ENCODE results near the gene GUCY2F. TPM values are rescaled to one million over a fixed set of nuclear protein-coding genes. Genes with fewer than 3 reads are reported as not detected.

Gene GUCY2F
- polyA plus RNA-seq, 2 of the 4 experiments (the other 2 are of a cell fraction) = not detected

DNA sequence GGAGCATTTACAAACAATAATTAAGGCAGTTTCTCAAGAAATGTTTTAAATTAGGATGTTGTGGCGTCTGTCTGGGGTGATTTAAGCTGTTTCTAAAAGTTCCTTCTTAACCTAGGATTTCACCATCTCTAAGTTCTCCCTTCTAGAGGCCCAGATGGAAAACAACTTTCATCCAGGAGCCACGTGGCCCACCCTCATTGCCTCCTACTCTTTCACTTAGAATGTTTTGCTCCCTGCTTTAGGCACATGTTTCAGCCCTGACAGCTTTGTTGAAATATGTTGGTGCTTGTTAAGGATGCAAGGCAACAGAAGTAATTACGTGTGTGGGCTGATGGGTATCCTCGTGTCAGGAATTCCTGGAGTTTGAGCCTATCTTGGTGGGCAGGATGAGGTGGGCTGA is 131.3 kb downstream of the GUCY2F start:
- no peaks in the 10 kb centered on the region for H3K9me3 ChIP-seq
- no peaks in the 10 kb centered on the region for H3K4me1 ChIP-seq
- no peak overlapping the region for H3K4me2 ChIP-seq
- 3% methylated on average over 4 of the region's 4 CpGs for WGBS (ENCODE audit: missing lambda C conversion rate)
- no peak overlapping the region for H3K27ac ChIP-seq
- ATAC-seq (no peak), DNase-seq (ENCODE audit: low read depth in 1 of 2, low spot score in 1 of 2) (no peak), FAIRE-seq (no peak)
- TF ChIP-seq, protein P1, sequence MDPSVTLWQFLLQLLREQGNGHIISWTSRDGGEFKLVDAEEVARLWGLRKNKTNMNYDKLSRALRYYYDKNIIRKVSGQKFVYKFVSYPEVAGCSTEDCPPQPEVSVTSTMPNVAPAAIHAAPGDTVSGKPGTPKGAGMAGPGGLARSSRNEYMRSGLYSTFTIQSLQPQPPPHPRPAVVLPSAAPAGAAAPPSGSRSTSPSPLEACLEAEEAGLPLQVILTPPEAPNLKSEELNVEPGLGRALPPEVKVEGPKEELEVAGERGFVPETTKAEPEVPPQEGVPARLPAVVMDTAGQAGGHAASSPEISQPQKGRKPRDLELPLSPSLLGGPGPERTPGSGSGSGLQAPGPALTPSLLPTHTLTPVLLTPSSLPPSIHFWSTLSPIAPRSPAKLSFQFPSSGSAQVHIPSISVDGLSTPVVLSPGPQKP (IDR thresholded peaks at IDR 0.05; ENCODE audit: low read depth, low read length) = no peak
- TF ChIP-seq ZC3H11A (IDR thresholded peaks at IDR 0.05) = no peak
- TF ChIP-seq, protein P2, sequence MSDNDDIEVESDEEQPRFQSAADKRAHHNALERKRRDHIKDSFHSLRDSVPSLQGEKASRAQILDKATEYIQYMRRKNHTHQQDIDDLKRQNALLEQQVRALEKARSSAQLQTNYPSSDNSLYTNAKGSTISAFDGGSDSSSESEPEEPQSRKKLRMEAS (IDR thresholded peaks at IDR 0.05) = no peak
- no peak for TF ChIP-seq HEYL (CRISPR knock-in tag; IDR thresholded peaks at IDR 0.05)
- TF ChIP-seq EHF (CRISPR knock-in tag; IDR thresholded peaks at IDR 0.05) = no peak
- no peak for TF ChIP-seq HMGXB4 (CRISPR knock-in tag; IDR thresholded peaks at IDR 0.05; ENCODE audit: borderline replicate concordance)
- TF ChIP-seq RARB (CRISPR knock-in tag; IDR thresholded peaks at IDR 0.05) = no peak
- TF ChIP-seq RAD21 (conservative IDR thresholded peaks at IDR 0.05 in 1 of 2, IDR thresholded peaks at IDR 0.05 in 1 of 2) = no peak
- no peak for TF ChIP-seq JUN (IDR thresholded peaks at IDR 0.05)
- TF ChIP-seq POLR2AphosphoS2 (conservative IDR thresholded peaks at IDR 0.05; ENCODE audit: low read length) = no peak
- no peak for TF ChIP-seq ZNF302 (CRISPR knock-in tag; IDR thresholded peaks at IDR 0.05)
- ChIA-PET POLR2A (no interaction called here), CTCF (interaction anchor here (0.7 kb wide), 1 partner anchor 1153 kb away, joined by 3 read pairs; no protein-coding TSS in a partner anchor)
- H3K4me3 ChIP-seq = no peak overlapping the region

- ATAC-seq = no peak
- ChIA-PET POLR2A (no interaction called here), CTCF (interaction anchor here (0.7 kb wide), 1 partner anchor 1153 kb away, joined by 3 read pairs; no protein-coding TSS in a partner anchor)
- FAIRE-seq = no peak
- TF ChIP-seq MAFK (IDR thresholded peaks at IDR 0.05; ENCODE audit: partially characterized antibody) (no peak), NPAS2 (CRISPR knock-in tag; IDR thresholded peaks at IDR 0.05; ENCODE audit: borderline replicate concordance) (no peak), SMC3 (IDR thresholded peaks at IDR 0.05) (no peak), PHF8 (IDR thresholded peaks at IDR 0.05; ENCODE audit: borderline replicate concordance, low read depth) (no peak), CEBPB (IDR thresholded peaks at IDR 0.05) (no peak), EP300 (IDR thresholded peaks at IDR 0.05) (no peak), PBX3 (IDR thresholded peaks at IDR 0.05) (no peak)
- H3K4me1 ChIP-seq = no peaks in the 10 kb centered on the region
- H3K27ac ChIP-seq = no peak overlapping the region
- H3K4me3 ChIP-seq = no peak overlapping the region
- no peaks in the 10 kb centered on the region for H3K9me3 ChIP-seq
- H3K4me2 ChIP-seq = no peak overlapping the region
- DNase-seq (ENCODE audit: low read depth in 1 of 2, low spot score in 1 of 2) = no peak
Measured at GRCh38 chrX:109350051-109350450, 131.8 kb downstream of the GUCY2F start.

DNA sequence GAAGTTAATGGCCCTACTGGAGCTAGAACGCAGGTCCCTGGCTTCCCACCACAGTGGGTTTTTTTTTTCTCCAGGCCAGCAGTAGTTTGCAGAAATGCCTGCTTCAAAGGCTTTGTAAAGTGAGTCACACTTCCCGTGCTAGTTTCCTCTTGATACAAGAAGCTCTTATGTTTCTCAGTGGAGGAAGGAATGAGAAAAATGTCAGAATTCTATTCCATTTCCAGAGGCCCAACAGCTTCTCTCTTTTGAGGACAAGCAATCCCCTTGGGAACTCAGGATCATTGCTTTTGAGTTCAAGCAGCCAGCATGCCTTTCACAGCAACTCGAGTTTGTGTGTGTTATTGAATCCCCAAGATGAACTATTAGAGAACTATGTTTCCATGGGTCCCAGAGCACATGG is 134.3 kb downstream of the GUCY2F start:
- no peak overlapping the region for H3K27ac ChIP-seq
- TF ChIP-seq POLR2A (IDR thresholded peaks at IDR 0.05; ENCODE audit: low read length) = no peak
- ATAC-seq (no peak), FAIRE-seq (peak; percentile 46), DNase-seq (ENCODE audit: low read depth in 1 of 2, low spot score in 1 of 2) (no peak)
- H3K4me3 ChIP-seq = no peak overlapping the region
- no peaks in the 10 kb centered on the region for H3K4me1 ChIP-seq
- 2% methylated on average over 3 of the region's 3 CpGs for WGBS (ENCODE audit: missing lambda C conversion rate)
- POLR2A ChIA-PET = no interaction called here
- CTCF ChIA-PET = interaction anchor here (0.8 kb wide), 1 partner anchor 128 kb away, joined by 3 read pairs; no protein-coding TSS in a partner anchor
- H3K4me2 ChIP-seq = no peak overlapping the region
- no peaks in the 10 kb centered on the region for H3K9me3 ChIP-seq

All from A549 (cell line).